Stimulated activated naive CD4-positive, alpha-beta T cell treated with Interleukin-2 at 50 U/mL for 16 hours (primary cell): ENCODE results near the gene PAK3.

Source experiments
- DNase-seq: peaks from one replicate; lab custom pipeline; 2025; lab: John Stamatoyannopoulos, UW

PAK3 gene

GRCh38 chrX:111095974-111096895, at the start of gene PAK3:
TSS of gene PAK3 (plus strand) at chrX:111096191. CDS start at chrX:111123104, 26,913 bp downstream.
- peak; percentile 18 for DNase-seq

DNA sequence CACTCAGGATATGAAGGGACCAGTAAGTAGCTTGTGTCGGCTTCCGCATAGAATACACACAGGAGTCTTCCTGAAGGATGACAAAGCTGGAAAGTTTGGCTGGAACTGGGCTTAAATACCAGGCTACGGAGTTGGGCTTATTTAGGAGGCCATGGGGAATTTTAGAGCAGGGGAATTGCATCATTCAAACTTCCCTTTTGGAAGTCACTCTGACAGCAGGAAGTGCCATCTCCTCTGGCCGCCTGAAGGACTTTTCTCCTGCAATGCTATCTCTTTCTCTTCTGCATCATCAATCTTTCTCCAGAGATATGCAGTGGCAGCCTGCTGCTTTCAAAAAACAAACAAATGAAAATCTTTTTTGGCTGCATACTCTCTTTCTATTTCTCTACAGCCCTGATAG, 48.4 kb upstream of the PAK3 start:
- no peak for DNase-seq

GRCh38 chrX:111052478-111052877, 43.5 kb upstream of the PAK3 start:
- DNase-seq = no peak

- no peak for DNase-seq
Measured at GRCh38 chrX:111071542-111072277, 24.3 kb upstream of the PAK3 start.

GRCh38 chrX:111083081-111083480, 12.9 kb upstream of the PAK3 start:
- DNase-seq = no peak

- DNase-seq = no peak
Measured at GRCh38 chrX:111086591-111087006, 9.4 kb upstream of the PAK3 start.

DNA sequence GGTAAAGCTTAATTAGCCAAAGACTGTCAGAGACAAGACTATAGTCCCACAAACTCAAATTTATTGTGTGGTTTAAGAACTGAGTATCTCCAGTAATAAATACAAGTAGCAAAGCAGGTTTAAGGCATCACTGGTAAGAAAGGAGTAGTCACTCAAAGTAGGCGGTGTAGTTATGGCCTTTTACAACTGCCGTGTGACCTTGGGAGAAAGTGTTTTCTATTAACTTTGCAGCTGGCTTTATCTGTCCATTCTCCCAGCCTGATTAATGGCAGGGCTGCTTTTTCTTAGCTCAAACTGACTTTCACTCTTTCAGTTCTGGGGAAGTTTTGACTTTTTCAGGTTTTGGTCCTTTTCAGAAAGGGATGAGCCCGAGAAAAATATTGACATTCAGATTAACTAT, 7.4 kb upstream of the PAK3 start:
- DNase-seq = no peak

DNA sequence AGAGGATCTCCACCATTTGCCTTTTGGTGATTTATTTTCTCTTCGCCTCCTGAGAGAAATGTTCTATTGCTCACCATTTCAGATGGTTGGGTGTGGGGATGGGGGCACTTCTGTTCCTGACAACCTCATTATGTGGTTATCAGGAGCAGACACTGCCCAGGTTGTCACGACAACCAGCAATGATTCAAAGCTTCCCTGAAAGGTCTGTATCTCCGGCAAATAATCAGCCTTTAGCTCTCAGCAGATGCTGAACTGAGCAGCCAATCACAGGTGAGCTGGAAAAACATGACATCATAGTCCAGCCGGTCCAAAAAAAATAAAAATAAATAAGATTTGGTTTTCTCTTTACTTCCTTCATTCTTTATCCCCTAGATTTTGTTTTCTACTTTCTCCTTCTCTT, 5.5 kb upstream of the PAK3 start:
- no peak for DNase-seq

- DNase-seq = peak; percentile 54
Measured at GRCh38 chrX:111098874-111099273, 2.9 kb downstream of the PAK3 start.

DNA sequence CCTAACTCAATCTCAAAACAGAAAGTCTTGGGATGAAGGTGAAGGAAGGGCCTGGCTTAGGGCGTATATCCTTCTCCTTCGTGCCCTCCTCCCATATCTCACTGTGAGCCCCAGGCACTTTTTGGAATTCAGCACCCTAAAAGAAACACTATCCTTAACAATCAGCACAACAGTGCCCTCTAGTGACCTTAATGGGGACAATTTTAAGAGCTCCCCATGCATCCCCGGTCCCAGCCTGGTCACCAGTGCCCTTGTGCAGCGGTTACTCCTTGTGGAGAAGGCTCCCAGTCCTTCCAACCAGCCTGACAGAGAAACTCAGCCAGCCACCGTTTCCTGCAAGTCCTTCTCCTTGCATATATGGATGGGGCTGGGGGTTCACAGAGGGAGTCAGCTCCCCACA, 4.2 kb downstream of the PAK3 start:
- DNase-seq = peak; percentile 2

GRCh38 chrX:111101580-111101979, 5.6 kb downstream of the PAK3 start:
- no peak for DNase-seq

GRCh38 chrX:111102636-111103035, 6.6 kb downstream of the PAK3 start:
- DNase-seq = no peak

- DNase-seq = no peak
Measured at GRCh38 chrX:111103246-111103645, 7.3 kb downstream of the PAK3 start.

GRCh38 chrX:111110098-111110775, 14.2 kb downstream of the PAK3 start:
- DNase-seq = no peak

DNA sequence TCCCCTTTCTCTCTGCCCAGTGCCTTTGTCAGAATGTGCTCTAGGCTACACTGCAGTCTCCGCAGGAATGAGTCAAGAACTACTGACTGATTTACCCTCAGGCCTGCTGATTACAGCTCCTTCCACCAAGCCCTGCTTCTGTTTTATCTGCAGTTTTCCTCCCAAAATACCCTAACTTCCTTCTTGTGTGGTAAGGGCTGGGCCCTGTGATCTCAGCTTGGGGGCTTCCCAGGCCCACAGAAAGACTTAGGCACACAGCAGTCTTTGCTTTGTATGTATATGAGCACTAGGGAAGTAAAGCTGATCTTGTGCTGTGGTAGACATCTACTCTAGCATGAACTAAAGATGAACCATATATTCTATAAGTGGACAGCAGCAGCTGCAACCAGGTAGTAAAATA, 18.8 kb downstream of the PAK3 start:
- no peak for DNase-seq

- no peak for DNase-seq
Measured at GRCh38 chrX:111116666-111117065, 20.7 kb downstream of the PAK3 start.

- DNase-seq = no peak
Measured at GRCh38 chrX:111119341-111119740, 23.4 kb downstream of the PAK3 start.

GRCh38 chrX:111123125-111123524, 27.1 kb downstream of the PAK3 start:
- no peak for DNase-seq

DNA sequence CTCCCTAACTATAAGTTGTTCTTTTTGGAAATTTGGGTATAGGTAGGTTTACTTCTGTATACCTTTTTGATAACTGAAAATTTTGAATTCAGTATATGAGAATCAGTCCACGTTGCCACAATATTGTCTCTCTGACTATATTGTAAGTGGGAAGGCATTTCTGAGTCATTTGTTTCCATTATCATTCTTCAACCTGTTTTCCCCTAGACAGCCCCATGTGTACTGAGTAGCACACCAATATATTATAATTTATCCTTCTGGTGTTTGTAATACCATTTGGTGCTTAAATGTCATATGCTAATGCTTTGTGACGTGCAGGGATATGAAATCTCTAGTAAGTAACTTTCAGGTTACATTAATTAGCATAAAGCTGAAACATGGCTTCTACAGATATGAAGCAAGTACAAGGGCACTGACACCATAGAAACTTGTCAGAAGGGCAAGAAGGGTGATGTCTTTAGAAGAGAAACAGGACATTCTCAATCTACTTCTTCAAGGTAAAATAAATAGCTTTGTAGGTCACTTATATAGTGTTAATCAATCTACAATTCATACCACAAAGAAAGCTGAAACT, 27.7 kb downstream of the PAK3 start:
- DNase-seq = no peak

DNA sequence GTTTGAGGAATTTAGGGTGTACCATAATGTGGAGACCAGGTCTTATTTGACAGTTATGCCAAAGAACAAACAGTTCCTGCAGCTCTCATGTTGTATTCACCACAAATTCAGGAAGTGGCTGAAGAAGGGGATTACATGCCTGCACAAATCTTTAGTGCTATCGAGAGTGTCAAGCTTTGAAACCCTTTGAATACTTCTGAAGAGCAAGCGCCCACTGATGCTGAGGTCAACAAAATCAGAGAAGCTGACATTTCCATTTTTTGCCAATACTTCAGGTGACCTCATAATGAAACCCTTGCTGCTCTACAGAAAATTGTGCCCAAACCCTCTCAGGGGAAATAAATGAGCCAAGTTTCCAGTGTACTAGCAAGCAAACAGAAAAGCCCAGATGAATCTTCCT, 28.4 kb downstream of the PAK3 start:
- DNase-seq = no peak

- DNase-seq = no peak
Measured at GRCh38 chrX:111127038-111127437, 31.0 kb downstream of the PAK3 start.

DNA sequence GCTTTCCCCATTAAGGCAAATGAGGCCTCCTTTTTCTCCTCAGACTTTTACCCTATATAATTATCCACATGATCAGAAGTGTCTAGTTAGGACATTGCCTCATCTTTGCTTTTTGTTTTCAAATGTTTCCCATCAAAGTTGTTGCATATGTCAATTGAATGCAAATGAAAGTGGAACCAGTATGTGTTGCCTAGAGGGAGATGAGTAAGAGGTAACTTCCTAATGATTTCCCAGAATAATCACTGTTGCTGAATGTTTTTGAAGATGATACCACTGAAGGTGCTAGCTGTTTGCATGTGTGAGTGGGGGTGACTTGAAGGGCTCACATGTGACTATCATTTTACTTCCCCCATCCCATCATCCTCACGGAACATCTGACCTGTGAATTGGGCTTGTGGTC, 33.9 kb downstream of the PAK3 start:
- DNase-seq = no peak
